HG03045 (cell line): ENCODE results near the gene ROR1.
"Not testable (repeated sequence)": the region's sequence is repeated elsewhere in the genome, so short reads cannot be mapped to it uniquely, and the experiment has no call there.

Experiments used
- ATAC-seq: cut with Tn5 transposase; IDR thresholded peaks from one replicate; pipeline ENCODE4 v1.9.1; 2021; ENCODE audit warnings: mild to moderate bottlenecking, moderate library complexity; ENCODE audit not compliant: unreplicated experiment

Gene ROR1

DNA sequence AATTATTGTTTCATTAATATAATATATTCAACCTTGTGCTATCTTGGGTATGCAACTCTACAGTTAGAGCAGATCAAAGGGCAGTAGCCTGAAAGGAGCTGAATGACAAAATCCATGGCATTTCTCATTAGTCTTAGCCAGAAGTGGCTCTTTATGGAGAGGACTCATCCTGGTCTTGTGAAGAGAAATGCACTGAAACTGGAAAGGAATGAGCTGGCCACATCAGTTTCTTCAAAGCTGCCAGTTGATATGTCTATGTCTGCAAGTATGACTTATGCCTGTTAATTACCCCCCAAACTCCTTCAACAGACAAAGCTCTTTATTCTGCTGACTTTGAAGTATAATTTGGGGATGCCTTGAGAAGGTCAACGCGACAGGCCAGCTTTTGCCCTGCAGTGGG, 310.6 kb downstream of the ROR1 start:
- no peak for ATAC-seq

DNA sequence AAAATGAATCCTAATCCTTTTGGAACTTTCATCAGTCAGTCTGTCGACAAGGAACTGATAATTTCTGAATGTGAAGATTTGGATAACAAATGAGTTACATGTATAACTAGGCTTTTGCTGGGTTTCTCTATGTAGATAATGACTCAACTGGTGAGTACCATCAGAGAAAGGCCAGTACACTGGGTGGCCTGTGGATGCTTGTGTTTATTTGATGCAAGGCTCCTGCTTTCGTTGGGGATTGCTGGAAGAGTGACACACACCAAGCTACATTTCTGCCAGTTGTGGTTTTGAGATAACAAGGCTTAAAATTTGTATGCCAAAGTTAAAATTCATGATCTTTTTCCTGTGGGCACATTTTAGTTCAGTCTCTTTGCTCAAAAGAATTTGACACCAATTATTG, 314.0 kb downstream of the ROR1 start:
- ATAC-seq: no peak

DNA sequence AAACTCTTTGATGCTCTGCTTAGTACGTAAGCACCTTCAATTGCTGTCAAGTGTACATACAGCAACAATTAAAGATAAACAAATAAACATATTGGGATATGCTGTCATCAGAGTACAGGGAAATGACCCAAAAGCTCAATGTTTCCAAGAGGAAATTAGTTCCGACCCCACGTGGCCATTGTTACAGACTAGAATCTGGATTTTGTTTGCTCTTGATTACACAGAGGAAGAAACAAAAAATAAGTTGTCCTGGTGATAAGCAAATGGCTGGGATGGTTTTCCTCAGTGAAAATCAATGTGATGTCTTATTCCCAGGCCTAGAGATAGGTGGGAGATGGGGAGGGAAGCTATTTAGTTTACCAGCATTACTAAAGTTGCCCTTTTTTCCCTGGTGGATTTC, 316.6 kb downstream of the ROR1 start:
- no peak for ATAC-seq

DNA sequence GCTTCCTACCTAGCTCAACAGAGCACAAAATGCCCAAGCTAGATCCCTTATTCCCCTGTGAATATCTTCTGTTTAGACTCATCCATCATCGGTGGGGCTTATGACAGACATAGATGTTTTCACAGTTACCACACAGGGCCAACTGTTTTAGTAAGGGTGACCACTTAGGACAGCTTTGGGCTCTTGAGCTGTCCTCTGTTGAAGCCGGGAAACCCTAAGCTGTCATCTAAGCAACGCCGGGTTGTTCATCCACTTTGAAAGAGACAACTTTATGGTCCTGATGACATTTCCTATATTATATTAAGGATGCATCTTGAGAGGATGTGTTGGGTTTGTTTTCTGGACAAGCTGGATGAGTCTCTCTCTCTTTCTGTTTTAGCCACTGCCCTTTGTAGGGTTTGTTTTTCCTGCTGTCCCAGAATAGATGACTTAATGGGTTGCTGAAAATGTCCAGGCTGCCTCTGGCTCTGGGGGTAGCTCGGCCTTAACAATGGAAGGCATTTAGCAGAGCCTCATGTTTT, 319.1 kb downstream of the ROR1 start:
- ATAC-seq: no peak

DNA sequence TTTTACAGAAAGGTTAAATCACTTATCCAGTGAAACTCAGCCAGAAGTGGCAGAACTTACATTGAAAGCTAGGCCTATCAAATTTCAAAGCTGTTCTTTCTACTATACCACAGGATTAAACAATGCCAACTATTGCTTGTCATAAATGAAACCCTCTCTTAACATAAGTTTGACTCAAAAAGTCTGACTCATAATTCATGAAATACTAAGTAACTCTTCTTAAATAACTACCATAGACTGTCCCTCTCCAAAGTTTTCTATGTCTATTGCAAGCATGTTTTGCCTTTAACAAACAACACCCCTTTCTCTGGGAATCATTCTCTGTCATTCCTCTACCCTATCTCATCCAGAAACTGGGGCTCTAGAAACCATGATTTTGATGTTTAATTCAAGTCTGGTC, 320.1 kb downstream of the ROR1 start:
- ATAC-seq: no peak

DNA sequence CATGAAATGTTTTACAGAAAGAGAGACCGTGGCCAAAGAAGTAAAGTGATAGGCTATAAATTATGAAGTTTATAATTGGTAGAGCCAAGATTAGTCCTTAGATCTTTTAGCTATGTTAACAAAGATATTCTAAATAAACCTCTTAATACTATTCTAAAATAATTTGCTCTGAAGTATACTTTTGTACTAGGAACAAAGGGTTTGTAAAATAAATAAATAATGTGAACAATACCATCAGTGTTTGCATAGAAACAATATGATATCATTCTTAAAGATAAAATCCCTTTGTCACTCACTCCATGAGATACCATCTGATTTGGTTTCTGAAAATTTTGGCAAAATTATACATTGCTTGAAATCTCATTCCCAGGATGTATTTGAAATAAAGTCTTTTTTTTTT, 322.0 kb downstream of the ROR1 start:
- no peak for ATAC-seq

DNA sequence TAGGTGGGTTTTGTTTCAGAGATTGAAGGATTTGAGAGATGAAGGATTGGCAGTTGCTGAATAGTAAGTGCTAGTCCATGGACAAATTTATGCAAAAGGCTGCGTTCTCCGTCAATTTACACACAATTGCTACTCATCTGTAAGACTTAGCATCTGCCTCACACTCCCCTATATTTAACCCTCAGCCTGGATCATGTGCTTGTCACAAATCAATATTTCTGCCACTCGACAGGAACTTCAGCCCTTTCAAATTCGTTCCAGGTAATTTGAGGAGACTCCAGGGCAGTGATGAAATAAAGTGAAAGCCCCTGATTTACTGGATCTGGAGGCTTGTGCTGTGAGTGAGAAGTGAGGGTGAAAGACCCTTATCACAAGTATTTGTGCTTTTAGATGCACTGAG, 324.0 kb downstream of the ROR1 start:
- no peak for ATAC-seq

DNA sequence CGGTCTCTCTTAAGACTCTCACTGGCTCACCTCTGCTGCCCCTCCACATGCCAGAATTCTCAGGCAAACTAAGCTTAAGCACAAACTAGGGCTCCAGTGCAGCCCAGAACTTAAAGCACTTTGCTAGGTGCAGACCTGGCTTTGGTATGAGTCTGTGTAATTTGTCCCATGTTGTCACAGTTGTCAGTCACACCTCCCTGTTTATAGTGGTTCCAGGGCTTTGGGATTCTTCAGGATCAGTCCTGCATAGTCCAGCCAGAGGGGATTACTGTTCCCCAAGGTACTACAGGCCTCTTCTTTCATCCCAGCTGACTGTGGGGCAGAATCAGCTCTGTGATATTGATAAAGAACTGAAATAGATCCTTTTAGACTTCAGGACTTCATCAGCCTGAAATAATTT, 324.6 kb downstream of the ROR1 start:
- no peak for ATAC-seq

DNA sequence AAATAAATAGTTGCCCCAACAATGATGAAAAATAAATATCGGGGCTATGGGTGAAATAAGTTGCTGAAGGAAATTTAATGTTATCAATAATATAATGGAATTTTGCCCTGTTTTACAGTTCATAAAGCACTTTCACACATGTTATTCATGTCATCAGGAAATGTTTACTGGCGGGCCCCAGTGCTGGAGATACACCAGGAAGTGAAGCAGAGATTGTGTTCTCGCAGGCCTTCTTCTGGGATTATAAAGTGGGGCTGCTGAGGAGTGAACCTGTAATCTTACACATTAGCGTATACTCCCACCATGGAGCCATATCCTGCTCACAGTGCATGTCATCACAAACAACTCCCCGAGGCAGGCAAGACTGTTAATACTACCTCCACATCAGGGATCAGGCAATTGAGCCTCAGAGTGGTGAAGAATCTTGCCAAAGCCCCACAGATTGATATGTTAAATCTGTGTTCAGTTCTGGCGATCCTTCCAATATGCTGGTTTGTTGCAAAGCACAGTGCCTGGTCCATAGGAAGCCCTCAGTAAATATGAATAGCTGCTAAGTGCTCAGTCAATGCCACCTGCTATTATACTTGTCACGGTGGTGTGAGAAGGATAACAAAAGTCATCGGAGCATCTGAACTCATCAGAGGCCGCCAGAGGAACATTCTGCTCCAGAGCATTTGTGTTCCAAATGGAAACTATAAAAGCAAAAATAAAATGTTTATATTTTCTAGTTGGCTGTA, 325.2 kb downstream of the ROR1 start:
- no peak for ATAC-seq

DNA sequence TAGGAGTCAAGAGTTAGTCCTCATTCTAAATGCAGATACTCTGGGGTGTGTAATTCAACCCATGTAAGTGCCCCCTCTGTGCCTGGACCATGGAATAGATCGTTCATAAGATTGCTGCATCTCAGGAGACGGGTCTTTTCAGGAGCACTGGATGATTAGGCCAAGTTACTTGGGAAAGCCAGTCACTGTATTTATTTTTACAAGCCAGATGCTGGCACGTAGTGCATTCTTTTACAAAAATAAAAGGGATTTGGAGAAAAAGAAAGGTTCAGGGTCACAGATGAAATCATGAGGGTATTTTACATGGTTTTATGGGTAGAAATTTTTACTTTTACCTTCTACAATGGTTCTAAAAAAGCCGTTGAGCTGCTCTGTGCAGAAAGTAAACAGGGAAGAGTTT, 327.0 kb downstream of the ROR1 start:
- ATAC-seq: no peak

DNA sequence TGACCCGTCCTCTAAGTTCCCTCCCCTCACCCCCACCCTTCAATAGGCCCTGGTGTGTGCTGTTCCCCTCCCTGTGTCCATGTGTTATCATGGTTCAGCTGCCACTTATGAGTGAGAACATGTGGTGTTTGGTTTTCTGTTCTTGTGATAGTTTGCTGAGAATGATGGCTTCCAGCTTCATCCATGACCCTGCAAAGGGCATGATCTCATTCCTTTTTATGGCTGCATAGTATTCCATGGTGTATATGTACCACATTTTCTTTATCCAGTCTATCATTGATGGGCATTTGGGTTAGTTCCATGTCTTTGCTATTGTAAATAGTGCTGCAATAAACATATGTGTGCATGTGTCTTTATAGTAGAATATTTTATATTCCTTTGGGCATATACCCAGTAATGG, 330.8 kb downstream of the ROR1 start:
- not testable (repeated sequence) for ATAC-seq

DNA sequence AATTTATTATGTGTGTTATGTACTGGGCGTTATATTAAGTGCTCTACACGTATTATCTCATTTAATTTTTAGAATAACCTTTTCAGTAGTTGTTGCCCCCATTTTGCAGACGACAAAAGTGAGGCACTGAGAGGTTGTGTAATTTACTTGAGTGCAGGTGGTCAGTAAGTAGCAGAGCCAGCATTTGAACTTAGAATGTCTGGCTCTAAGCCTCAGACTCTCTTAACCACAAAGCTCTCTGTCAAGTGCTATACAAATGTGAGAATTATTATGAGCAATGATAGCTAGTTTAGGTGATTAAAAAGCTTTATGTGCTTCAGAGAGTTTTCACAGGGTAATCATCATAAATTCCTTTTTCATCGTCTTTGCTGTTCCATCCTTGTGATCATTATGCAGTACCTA, 333.3 kb downstream of the ROR1 start:
- ATAC-seq: no peak

DNA sequence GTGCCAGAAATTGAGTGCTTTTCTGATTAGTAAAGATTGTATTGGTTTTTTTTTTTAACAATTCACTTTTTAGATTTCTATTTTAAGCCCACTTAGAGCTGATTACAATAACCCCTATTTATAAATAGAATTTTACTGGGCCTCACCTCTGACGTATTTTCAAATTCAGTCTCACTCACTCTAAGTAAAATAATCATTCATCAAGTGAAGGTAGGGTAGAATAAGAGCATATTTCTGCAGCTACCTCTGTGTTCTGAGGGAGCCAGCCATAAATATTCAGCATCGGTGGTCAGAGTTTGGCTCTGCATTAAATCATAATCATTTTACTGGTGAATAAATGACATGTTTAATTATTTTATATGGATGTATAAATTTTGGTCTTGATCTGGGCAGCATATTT, 333.8 kb downstream of the ROR1 start:
- no peak for ATAC-seq

DNA sequence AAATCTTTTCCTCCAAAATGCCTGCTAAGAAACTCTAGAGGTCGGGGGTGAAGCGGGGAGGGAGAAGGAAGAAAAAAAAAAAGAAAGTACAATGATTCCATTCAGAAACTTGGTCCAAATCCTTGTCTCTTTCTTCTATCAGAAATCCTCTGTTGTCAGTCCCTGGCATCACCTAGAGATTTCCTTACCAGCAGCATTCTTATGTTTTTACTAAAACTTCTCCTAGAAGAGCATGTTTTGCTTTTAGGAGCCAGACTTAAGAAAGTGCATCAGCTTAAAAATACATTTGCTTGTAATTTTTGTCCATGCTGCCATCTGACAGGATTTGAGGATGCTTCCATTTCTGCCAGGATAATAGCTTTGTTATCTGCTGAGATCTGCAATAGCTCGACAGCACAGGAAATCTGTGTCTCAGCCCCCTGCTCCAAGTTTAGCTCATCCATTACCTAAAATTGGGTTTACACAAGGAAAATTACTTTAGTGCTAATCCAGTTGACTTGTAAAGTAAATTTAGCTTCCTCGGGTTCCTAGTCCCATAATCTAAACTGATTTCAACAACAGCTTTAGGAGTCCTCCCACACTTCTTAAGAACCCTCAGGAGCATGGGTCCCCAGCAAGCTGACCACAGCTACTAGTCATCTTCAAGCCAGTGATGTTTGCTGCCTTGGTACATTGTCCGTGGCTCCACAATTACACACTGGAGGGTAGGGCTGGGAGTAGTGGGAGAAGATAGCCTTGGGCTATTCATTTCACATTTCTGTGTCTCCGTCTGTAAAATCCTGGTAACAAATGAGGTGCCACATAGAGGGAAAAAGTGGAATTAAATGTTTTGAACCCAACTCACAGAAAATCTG, 337.3 kb downstream of the ROR1 start:
- ATAC-seq: no peak

DNA sequence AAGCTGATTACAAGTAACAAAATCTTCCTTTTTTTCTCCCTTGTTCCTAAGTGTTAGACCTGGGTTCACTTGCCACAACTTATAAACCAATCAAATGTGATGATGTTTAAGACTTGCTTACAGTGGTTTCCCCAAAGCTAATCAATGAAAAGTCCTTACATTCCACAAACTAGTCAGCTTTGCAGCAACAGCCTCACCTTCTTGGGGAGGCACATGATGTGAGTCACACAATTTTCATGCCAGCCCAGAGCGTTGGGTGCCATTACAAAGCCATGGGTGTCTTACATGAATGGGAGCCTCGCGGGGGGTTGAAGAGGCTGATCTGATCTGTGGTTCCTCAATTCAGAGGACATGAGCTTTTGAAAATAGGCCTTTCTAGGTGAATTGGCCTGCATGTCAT, 338.0 kb downstream of the ROR1 start:
- no peak for ATAC-seq

DNA sequence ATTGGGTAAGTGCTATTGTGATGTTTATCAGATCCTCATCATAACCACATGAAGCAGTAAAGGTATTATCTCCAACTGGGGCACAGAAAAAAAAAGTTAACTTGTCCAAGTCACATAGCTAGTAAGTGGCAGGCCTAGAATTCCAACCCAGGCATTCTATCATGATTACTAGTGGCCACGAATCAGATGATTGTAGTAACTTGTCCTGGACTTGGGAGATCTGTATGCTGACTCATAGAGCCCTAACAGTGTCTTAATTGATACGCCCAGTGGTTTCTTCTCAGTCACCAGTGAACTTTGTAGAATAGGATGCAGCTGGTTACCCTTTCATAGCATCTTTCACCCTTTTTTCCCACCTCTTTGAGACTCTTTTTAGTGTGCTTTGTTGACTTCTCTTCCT, 338.5 kb downstream of the ROR1 start:
- no peak for ATAC-seq

DNA sequence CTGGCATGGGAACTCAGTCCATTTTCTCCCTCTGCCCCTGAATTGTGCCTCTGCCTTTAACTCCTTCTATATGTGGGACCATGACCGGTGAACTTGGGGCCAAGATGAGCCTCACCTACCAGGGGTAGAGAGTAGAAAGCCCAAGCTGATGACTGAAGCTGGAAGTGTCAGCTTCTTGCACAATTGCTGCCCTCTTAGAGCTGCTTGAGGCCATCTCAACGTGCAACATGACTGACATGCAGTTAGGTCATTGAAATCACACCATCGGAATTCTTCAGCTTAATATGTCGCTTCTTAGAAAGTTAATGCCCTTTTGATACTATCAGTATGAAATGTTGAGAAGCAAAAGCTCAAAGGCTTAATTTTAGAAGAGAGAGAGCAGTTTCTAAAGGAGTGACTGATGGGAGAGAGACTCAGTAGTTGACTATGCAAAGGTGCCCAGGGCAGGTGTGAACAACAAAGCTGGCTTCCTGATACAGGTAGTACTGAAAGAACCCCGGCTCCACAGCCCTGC, 340.3 kb downstream of the ROR1 start:
- no peak for ATAC-seq

DNA sequence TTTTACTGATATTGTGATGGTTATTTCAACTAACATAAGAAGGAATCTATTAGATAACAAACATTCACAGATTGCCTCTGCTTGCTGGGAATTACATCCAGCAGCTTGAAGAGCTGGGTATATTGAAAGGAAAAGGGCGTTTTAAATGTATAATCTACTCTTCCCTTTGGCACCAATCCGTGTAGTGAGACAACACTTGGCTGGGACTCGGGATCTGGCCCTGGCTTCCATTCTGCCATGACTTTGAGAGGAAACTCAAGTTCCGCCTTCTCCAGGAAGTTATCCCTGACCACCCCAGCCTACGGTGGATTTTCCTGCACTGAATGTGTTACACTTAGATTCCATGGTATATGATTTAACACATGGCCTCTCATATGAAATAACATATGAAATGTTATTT, 342.7 kb downstream of the ROR1 start:
- ATAC-seq: no peak

DNA sequence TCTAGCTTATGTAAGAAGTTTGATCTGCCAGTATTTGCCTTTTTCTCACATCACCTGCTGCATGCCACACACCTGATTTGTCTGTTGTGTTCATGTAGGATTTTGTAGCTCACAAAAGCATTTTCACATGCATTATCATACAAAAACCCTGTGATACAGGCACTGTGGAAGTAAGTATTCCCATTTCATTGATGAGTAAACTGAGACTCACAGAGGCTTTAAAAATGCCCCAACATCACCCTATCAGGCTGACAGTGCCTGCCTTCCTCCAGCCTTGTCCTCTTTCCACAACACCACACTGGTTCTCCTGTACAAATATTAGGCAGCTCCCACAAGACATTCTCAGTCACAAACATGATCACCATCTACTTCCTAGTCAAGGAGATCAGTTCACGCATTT, 343.7 kb downstream of the ROR1 start:
- ATAC-seq: no peak

DNA sequence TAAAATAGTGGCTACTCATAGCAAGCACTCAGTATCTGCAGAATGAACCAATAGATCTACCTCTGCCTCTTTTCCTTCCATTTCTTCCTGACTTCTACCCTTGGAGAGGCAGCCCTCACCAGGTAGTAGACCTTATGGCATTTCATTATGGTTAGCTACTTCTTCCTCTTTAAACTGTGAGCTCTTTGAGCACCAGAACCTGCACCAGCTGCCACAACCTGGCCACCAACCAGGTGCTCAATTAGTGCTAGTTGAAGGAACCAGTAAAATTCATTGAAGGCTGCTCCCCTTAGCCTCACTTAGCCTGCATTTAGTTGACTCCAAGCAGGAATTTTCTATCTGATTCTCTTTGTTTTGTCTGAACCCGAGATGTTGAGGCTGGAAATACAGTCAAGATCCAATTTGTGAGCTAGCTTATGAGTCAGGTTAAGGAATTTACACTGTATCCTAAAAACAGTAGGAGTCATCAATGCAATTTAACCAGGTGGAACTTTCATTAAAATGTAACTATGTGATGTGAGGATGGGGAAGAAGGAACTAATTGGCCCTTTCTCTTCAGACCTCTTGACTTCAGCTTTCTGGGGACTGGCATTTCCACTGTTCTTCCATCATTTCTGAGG, 348.1 kb downstream of the ROR1 start:
- ATAC-seq: no peak

DNA sequence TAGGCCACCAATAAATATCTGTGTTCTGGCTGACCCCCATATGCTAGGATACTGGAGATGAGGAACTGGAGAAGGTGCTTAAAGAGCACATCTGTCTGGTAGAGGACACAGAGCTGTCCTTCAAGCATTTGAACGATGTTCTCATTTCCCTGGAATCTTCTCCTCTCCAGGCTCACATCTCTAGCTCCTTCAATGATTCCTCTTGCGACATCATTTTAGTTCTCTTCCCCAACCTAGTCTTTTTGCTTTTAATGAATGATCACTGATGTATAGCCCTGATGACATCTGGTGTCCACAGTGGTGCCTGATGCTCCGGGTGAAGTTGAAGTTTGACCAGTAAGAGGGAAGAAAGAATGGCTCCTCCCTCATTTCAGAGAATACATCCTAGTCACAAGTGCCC, 348.8 kb downstream of the ROR1 start:
- no peak for ATAC-seq
